ENCODE measurements around the gene DNAH11. TPM values are rescaled to one million over a fixed set of nuclear protein-coding genes. Genes with fewer than 3 reads are reported as not detected.

Gene DNAH11
- total RNA-seq, 2 experiments from 2014 or later = 4.2 to 4.3 TPM

GRCh38 chr7:21903020-21903786 lies 360.4 kb downstream of the DNAH11 start:
- no peak overlapping the region for H3K27ac Mint-ChIP-seq

DNA sequence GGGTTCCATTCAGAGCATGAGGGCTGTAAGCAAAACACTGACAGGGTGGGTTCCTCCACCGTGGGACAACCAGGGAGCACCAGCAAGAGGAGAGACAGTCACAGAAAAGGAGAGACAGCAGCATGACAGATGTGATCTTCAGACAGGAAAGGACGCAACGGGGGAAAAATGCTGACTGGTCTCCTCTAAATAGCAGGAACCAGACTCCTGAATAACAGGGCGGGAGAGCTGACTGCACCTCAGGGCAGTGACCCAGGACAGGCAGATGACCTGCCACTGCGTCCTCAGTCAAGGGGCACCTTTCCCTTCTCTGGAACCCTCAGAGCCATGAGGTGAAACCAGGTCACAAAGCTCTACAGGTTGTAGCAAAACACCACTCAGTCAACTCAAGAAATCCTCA lies 365.9 kb downstream of the DNAH11 start:
- ChIA-PET POLR2A (no interaction called here), CTCF (no interaction called here)
- no peak overlapping the region for H3K4me3 Mint-ChIP-seq
- no peaks in the 10 kb centered on the region for H3K4me1 Mint-ChIP-seq
- no peaks in the 10 kb centered on the region for H3K9me3 Mint-ChIP-seq (ENCODE audit: low read depth)
- no peak overlapping the region for H3K27ac Mint-ChIP-seq
- ATAC-seq = no peak
- intact Hi-C loops (cut with DNase I, micrococcal nuclease) = no loop called here
- H3K36me3 Mint-ChIP-seq (ENCODE audit: low read depth) = peaks cover 53% of the 10 kb centered on the region
- DNase-seq = no peak
- no peaks in the 10 kb centered on the region for H3K27me3 Mint-ChIP-seq

More at GRCh38 chr7:21903020-21903786, 360.4 kb downstream of the DNAH11 start:
- POLR2A ChIA-PET = no interaction called here
- intact Hi-C loops (cut with DNase I, micrococcal nuclease) = no loop called here
- no peak for DNase-seq
- peaks cover 13% of the 10 kb centered on the region for H3K4me1 Mint-ChIP-seq
- ATAC-seq = no peak
- CTCF ChIA-PET = no interaction called here
- H3K27me3 Mint-ChIP-seq = no peaks in the 10 kb centered on the region
- H3K9me3 Mint-ChIP-seq (ENCODE audit: low read depth) = no peaks in the 10 kb centered on the region
- peaks cover 75% of the 10 kb centered on the region for H3K36me3 Mint-ChIP-seq (ENCODE audit: low read depth)
- no peak overlapping the region for H3K4me3 Mint-ChIP-seq

DNA sequence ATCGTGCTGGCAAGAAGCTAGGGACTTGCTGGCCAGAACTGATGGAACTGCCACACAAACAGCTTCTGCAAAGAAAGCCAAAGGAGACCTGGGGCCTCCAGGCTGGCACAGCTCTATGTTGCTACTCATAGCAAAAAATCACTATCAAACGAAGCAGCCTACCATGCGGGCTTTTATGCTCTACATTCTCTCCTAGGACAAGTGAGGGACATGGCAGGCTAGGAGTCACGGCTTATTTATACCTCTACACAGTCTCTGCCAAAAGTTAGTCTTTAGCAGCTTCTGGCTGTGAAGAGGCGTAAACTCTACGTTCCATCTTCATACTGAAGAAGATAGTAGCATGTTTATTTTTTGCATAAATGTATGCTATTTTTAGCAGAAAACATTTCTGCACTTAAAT lies 367.4 kb downstream of the DNAH11 start:
- peaks cover 55% of the 10 kb centered on the region for H3K36me3 Mint-ChIP-seq (ENCODE audit: low read depth)
- no peaks in the 10 kb centered on the region for H3K27me3 Mint-ChIP-seq
- DNase-seq = no peak
- ChIA-PET POLR2A (no interaction called here), CTCF (no interaction called here)
- no peak for ATAC-seq
- intact Hi-C loops (cut with DNase I, micrococcal nuclease) = no loop called here
- no peak overlapping the region for H3K27ac Mint-ChIP-seq
- H3K4me1 Mint-ChIP-seq = no peaks in the 10 kb centered on the region
- no peak overlapping the region for H3K4me3 Mint-ChIP-seq
- no peaks in the 10 kb centered on the region for H3K9me3 Mint-ChIP-seq (ENCODE audit: low read depth)

DNA sequence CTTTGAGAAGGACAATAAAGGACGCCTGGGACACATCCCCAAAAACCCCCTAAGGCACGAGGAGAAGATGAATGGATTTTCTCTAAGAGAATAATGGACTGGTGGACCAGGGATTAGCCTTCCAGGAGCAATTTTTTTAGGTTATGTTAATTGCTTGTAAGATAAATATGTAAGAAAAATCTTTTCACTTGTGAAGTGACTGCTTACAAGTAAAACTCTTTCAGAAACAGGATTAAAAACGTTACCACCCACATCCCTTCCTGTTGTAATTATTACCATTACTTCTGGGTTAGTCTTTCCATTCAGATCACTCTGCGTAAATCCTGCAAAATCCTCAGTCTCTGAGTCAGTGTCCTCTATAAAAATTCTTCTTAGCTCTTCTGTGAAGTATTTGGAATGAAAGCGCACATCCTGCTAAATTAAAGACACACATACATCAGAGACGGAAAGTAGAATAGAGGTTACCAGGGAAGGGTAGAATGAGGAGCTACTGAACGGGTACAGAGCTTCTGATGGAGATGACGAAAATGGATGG lies 368.6 kb downstream of the DNAH11 start:
- H3K27ac Mint-ChIP-seq = no peak overlapping the region

GRCh38 chr7:21912305-21912704 lies 369.5 kb downstream of the DNAH11 start:
- H3K36me3 Mint-ChIP-seq (ENCODE audit: low read depth) = peaks cover 51% of the 10 kb centered on the region

More for the DNA sequence above, 368.6 kb downstream of the DNAH11 start:
- DNase-seq = no peak
- H3K9me3 Mint-ChIP-seq (ENCODE audit: low read depth) = no peaks in the 10 kb centered on the region
- ChIA-PET POLR2A (no interaction called here), CTCF (no interaction called here)
- no peak overlapping the region for H3K4me3 Mint-ChIP-seq
- ATAC-seq = no peak
- peaks cover 50% of the 10 kb centered on the region for H3K36me3 Mint-ChIP-seq (ENCODE audit: low read depth)
- no peaks in the 10 kb centered on the region for H3K4me1 Mint-ChIP-seq
- no peaks in the 10 kb centered on the region for H3K27me3 Mint-ChIP-seq
- intact Hi-C loops (cut with DNase I, micrococcal nuclease) = no loop called here

GRCh38 chr7:21912931-21913780 lies 370.3 kb downstream of the DNAH11 start:
- H3K4me3 Mint-ChIP-seq = no peak overlapping the region
- no peak for ATAC-seq
- CTCF ChIA-PET = no interaction called here

More at GRCh38 chr7:21912305-21912704, 369.5 kb downstream of the DNAH11 start:
- no peak overlapping the region for H3K27ac Mint-ChIP-seq
- CTCF ChIA-PET = no interaction called here
- no peaks in the 10 kb centered on the region for H3K9me3 Mint-ChIP-seq (ENCODE audit: low read depth)
- intact Hi-C loops (cut with DNase I, micrococcal nuclease) = no loop called here
- no peaks in the 10 kb centered on the region for H3K4me1 Mint-ChIP-seq
- no peaks in the 10 kb centered on the region for H3K27me3 Mint-ChIP-seq
- no peak for ATAC-seq
- POLR2A ChIA-PET = no interaction called here
- no peak overlapping the region for H3K4me3 Mint-ChIP-seq
- DNase-seq = no peak

GRCh38 chr7:21914671-21915070 lies 371.8 kb downstream of the DNAH11 start:
- ChIA-PET POLR2A (no interaction called here), CTCF (no interaction called here)
- Mint-ChIP-seq H3K9me3 (ENCODE audit: low read depth) (no peaks in the 10 kb centered on the region), H3K36me3 (ENCODE audit: low read depth) (peaks cover 43% of the 10 kb centered on the region), H3K27me3 (no peaks in the 10 kb centered on the region), H3K27ac (no peak overlapping the region), H3K4me1 (no peaks in the 10 kb centered on the region), H3K4me3 (no peak overlapping the region)
- no peak for ATAC-seq
- intact Hi-C loops (cut with DNase I, micrococcal nuclease) = no loop called here
- no peak for DNase-seq

More at GRCh38 chr7:21912931-21913780, 370.3 kb downstream of the DNAH11 start:
- Mint-ChIP-seq H3K36me3 (ENCODE audit: low read depth) (peaks cover 46% of the 10 kb centered on the region), H3K27ac (no peak overlapping the region), H3K27me3 (no peaks in the 10 kb centered on the region), H3K9me3 (ENCODE audit: low read depth) (no peaks in the 10 kb centered on the region), H3K4me1 (no peaks in the 10 kb centered on the region)
- no peak for DNase-seq
- intact Hi-C loops (cut with DNase I, micrococcal nuclease) = no loop called here
- POLR2A ChIA-PET = no interaction called here

DNA sequence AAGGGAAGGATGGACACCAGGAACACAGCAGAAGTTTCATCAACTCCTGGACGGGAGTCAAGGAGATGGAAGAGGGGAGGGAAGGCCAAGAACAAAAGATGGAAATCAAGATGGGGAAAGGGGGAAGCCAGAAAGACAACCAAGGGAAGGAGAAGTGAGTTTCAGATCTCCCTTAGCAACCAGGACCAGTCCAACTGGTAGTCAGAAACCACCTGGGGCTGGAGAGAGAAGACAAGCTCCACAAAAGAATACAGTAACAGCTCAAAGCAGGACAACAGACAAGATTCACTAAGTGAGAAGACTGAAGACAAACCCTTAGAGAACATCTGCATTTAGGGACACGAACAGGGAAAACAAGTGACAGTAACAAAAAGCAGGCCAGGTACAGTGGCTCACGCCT lies 372.3 kb downstream of the DNAH11 start:
- Mint-ChIP-seq H3K36me3 (ENCODE audit: low read depth) (peaks cover 40% of the 10 kb centered on the region), H3K27ac (no peak overlapping the region), H3K27me3 (no peaks in the 10 kb centered on the region), H3K4me1 (no peaks in the 10 kb centered on the region), H3K4me3 (no peak overlapping the region), H3K9me3 (ENCODE audit: low read depth) (no peaks in the 10 kb centered on the region)
- no peak for ATAC-seq
- CTCF ChIA-PET = no interaction called here
- intact Hi-C loops (cut with DNase I, micrococcal nuclease) = no loop called here
- no peak for DNase-seq
- POLR2A ChIA-PET = no interaction called here

GRCh38 chr7:21916176-21916575 lies 373.3 kb downstream of the DNAH11 start:
- ChIA-PET POLR2A (no interaction called here), CTCF (no interaction called here)
- Mint-ChIP-seq H3K9me3 (ENCODE audit: low read depth) (no peaks in the 10 kb centered on the region), H3K27ac (no peak overlapping the region), H3K36me3 (ENCODE audit: low read depth) (peaks cover 38% of the 10 kb centered on the region), H3K4me3 (no peak overlapping the region), H3K4me1 (no peaks in the 10 kb centered on the region), H3K27me3 (no peaks in the 10 kb centered on the region)
- intact Hi-C loops (cut with DNase I, micrococcal nuclease) = no loop called here
- no peak for ATAC-seq
- no peak for DNase-seq

DNA sequence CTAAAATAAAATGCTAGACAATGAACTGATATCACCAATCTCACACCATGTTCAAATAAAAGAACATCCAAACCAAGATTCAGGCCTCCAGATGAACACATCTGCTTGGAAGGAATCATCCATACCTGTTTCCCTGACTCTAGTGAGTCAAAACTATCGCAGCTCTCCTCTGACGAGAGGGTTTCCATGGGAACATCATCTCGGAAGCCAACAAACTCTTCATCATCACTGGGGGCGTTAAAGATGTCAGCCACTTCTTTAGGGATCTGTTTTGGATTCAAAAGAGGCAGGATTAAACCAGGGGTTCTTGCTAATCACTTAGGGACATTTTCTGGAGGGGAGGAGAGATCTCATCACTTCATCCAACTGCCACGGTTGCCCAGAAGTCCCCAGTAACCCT lies 373.8 kb downstream of the DNAH11 start:
- Mint-ChIP-seq H3K27me3 (no peaks in the 10 kb centered on the region), H3K4me1 (no peaks in the 10 kb centered on the region), H3K4me3 (no peak overlapping the region), H3K36me3 (ENCODE audit: low read depth) (peaks cover 35% of the 10 kb centered on the region), H3K9me3 (ENCODE audit: low read depth) (no peaks in the 10 kb centered on the region), H3K27ac (no peak overlapping the region)
- no peak for DNase-seq
- no peak for ATAC-seq
- ChIA-PET POLR2A (no interaction called here), CTCF (interaction anchor here (0.5 kb wide), 1 partner anchor 23 kb away, joined by 3 read pairs; no protein-coding TSS in a partner anchor)
- intact Hi-C loops (cut with DNase I, micrococcal nuclease) = no loop called here

- no peaks in the 10 kb centered on the region for H3K9me3 Mint-ChIP-seq (ENCODE audit: low read depth)
- no peak for ATAC-seq
Observed at GRCh38 chr7:21918216-21918615, 375.4 kb downstream of the DNAH11 start.

GRCh38 chr7:21920936-21921335 lies 378.1 kb downstream of the DNAH11 start:
- CTCF ChIA-PET = no interaction called here
- Mint-ChIP-seq H3K27me3 (no peaks in the 10 kb centered on the region), H3K4me3 (no peak overlapping the region), H3K27ac (no peak overlapping the region), H3K9me3 (ENCODE audit: low read depth) (no peaks in the 10 kb centered on the region), H3K36me3 (ENCODE audit: low read depth) (peaks cover 10% of the 10 kb centered on the region), H3K4me1 (no peaks in the 10 kb centered on the region)
- ATAC-seq (no peak), DNase-seq (no peak)
- intact Hi-C loops (cut with DNase I, micrococcal nuclease) = no loop called here
- POLR2A ChIA-PET = no interaction called here

More at GRCh38 chr7:21918216-21918615, 375.4 kb downstream of the DNAH11 start:
- intact Hi-C loops (cut with DNase I, micrococcal nuclease) = no loop called here
- H3K36me3 Mint-ChIP-seq (ENCODE audit: low read depth) = peaks cover 31% of the 10 kb centered on the region
- no peak for DNase-seq
- POLR2A ChIA-PET = no interaction called here
- no peaks in the 10 kb centered on the region for H3K4me1 Mint-ChIP-seq
- H3K27me3 Mint-ChIP-seq = no peaks in the 10 kb centered on the region
- no peak overlapping the region for H3K27ac Mint-ChIP-seq
- no peak overlapping the region for H3K4me3 Mint-ChIP-seq
- CTCF ChIA-PET = no interaction called here

Data from activated CD4-positive, alpha-beta T cell treated with anti-CD3 and anti-CD28 coated beads for 36 hours (primary cell).